PC-9 (cell line): ENCODE data around the gene PRDM16.

Experiments
- CTCF ChIP-seq: fragments of 200-600 bp; sonication (generic); conservative IDR thresholded peaks from 2 replicates; pipeline ENCODE4 v1.6.1; 2017; ENCODE audit warnings: mixed run types, antibody characterized with exemption, mild to moderate bottlenecking, moderate library complexity
- EZH2 ChIP-seq: fragments of 200-600 bp; sonication (generic); IDR thresholded peaks from 2 replicates; pipeline ENCODE4 v1.8.0; 2017; ENCODE audit warnings: antibody characterized with exemption, low read depth

- TF ChIP-seq CTCF (no peak), EZH2 (no peak)
These were observed 225.4 kb downstream of the PRDM16 start for GRCh38 chr1:3294450-3294849.
